OCI-LY1 (cell line): Measurements from ENCODE around the gene METTL27.

Experiments used
- CTCF ChIP-seq: fragments of 200-600 bp; sonication (generic), shearing (Covaris generic); IDR thresholded peaks from 2 replicates; pipeline ENCODE4 v1.5.1; 2017; ENCODE audit warnings: mild to moderate bottlenecking, antibody characterized with exemption, low read length, moderate library complexity, mixed read lengths
- EZH2 ChIP-seq: fragments of 200-600 bp; sonication (generic), shearing (Covaris generic); IDR thresholded peaks from 2 replicates; pipeline ENCODE4 v1.8.0; 2017; ENCODE audit warnings: borderline replicate concordance, mixed run types, mild to moderate bottlenecking, antibody characterized with exemption, low read length, moderate library complexity, mixed read lengths

GRCh38 chr7:73810998-73811360 is 31.3 kb downstream of the METTL27 start:
- TF ChIP-seq CTCF (no peak), EZH2 (no peak)
